Neural progenitor cell (in vitro differentiated cells): ENCODE measurements around the gene IGF2. TPM values are rescaled to one million over a fixed set of nuclear protein-coding genes. Genes with fewer than 3 reads are reported as not detected.

Source experiments
- DNase-seq: peaks from one replicate; pipeline ENCODE4 v3.0.0-alpha.2; 2016; ENCODE audit warnings: low spot score
- H2AFZ ChIP-seq: fragments of 200-600 bp; sonication (generic); replicated peaks from 2 replicates; pipeline ENCODE4 v1.6.1; 2016; ENCODE audit warnings: antibody characterized with exemption
- H3F3A ChIP-seq: fragments of 200-600 bp; sonication (generic); 2 replicates; pipeline ENCODE4 v1.6.1; 2016; ENCODE audit warnings: antibody characterized with exemption, low read depth
- H3K27ac ChIP-seq: fragments of 200-600 bp; sonication (generic); 2 replicates; pipeline ENCODE4 v1.5.1; 2016; ENCODE audit warnings: mild to moderate bottlenecking
- H3K27me3 ChIP-seq: fragments of 200-600 bp; sonication (generic); 2 replicates; pipeline ENCODE4 v1.6.1; 2016; ENCODE audit warnings: mild to moderate bottlenecking, moderate library complexity
- H3K36me3 ChIP-seq: fragments of 200-600 bp; sonication (generic); 2 replicates; pipeline ENCODE4 v1.5.1; 2016
- H3K4me1 ChIP-seq: fragments of 200-600 bp; sonication (generic); 2 replicates; pipeline ENCODE4 v1.6.1; 2016; ENCODE audit warnings: mixed run types
- H3K4me2 ChIP-seq: fragments of 200-600 bp; sonication (generic); 2 replicates; pipeline ENCODE4 v1.6.1; 2016
- H3K4me3 ChIP-seq: fragments of 200-600 bp; sonication (generic); 2 replicates; pipeline ENCODE4 v1.5.1; 2016
- H3K79me2 ChIP-seq: fragments of 200-600 bp; sonication (generic); 2 replicates; pipeline ENCODE4 v1.6.1; 2016; ENCODE audit warnings: low read depth
- H3K9ac ChIP-seq: fragments of 200-600 bp; sonication (generic); 2 replicates; pipeline ENCODE4 v1.6.1; 2016
- H3K9me3 ChIP-seq: fragments of 200-600 bp; sonication (generic); 2 replicates; pipeline ENCODE4 v1.5.1; 2016; ENCODE audit warnings: low read depth
- H4K20me1 ChIP-seq: fragments of 200-600 bp; sonication (generic); 2 replicates; pipeline ENCODE4 v1.6.1; 2016; ENCODE audit warnings: low read depth
- H3K27ac Mint-ChIP-seq: 3 replicates; pipeline ENCODE4 v1.8.0; 2021; ENCODE audit warnings: mixed read lengths
- H3K27me3 Mint-ChIP-seq: 2 replicates; pipeline ENCODE4 v1.8.0; 2022; ENCODE audit warnings: low read depth, mild to moderate bottlenecking, inconsistent platforms, moderate library complexity, mixed read lengths; ENCODE audit not compliant: insufficient read depth
- H3K36me3 Mint-ChIP-seq: 3 replicates; pipeline ENCODE4 v1.8.0; 2021; ENCODE audit warnings: mixed read lengths
- H3K4me1 Mint-ChIP-seq: 3 replicates; pipeline ENCODE4 v1.8.0; 2021; ENCODE audit warnings: mixed read lengths
- H3K4me3 Mint-ChIP-seq: 3 replicates; pipeline ENCODE4 v1.8.0; 2021; ENCODE audit warnings: mild to moderate bottlenecking, moderate library complexity, mixed read lengths
- H3K9me3 Mint-ChIP-seq: 3 replicates; pipeline ENCODE4 v1.8.0; 2020; ENCODE audit warnings: mixed read lengths
- EZH2 ChIP-seq: fragments of 200-600 bp; sonication (generic); IDR thresholded peaks from 2 replicates; pipeline ENCODE4 v1.6.1; 2017; ENCODE audit warnings: antibody characterized with exemption, mild to moderate bottlenecking, moderate library complexity
- EZH2phosphoT487 ChIP-seq: fragments of 200-600 bp; sonication (generic); IDR thresholded peaks from 2 replicates; pipeline ENCODE4 v1.6.1; 2017; ENCODE audit warnings: antibody characterized with exemption
- total RNA-seq: library from RNA; depleted of rRNA; stranded (reverse); fragments of >200 nt; gene quantifications from 2 replicates; pipeline ENCODE4 v1.2.3, GENCODE V29; 2015; ENCODE audit warnings: low replicate concordance
- TF ChIP-seq, protein P1 (sequence below): fragments of 200-600 bp; sonication (generic); IDR thresholded peaks from 2 replicates; pipeline ENCODE4 v1.5.1; 2017; ENCODE audit warnings: antibody characterized with exemption, mild to moderate bottlenecking

IGF2 gene
- total RNA-seq, 1 donor from 2014 or later, result 0.45 TPM

DNA sequence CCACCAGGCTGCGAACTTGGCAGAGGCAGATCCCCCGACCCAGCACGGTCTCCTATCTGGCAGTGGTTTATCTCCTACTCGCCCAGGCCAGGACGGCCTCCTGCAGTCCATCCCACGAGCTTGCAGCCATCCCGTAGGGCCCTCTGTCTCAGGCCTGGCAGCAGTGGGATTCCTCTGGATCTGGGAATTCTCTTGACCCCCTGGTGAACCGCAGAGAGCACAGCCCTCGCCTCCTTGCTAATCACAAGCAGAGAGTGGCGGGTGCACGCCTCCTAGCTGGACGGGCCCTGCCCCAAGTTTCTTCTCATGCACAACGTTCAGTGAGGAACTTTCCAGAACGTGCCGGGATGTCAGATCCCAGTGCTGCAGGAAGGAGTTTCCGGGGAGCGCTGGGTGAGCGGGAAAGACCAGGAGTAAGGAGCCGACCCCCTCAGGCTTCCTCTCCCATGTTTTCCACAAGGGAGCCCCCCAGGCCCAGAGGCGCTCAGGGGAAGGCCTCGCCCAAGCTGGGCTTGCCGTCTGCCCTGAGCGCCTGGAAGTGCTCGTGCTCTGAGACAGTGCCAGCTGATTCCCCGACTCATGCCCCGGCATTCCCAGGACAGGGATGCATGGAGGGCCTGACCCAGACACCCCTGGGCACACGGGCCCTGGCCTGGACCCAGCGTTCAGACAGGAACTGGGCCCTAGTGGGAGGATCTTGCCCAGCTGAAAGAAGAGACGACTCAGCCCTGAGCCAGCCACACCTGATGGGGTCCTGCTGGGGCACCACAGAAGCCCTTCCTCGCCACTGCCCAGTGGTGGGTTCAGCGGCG lies 24.6 kb downstream of the IGF2 start:
- H3K27ac Mint-ChIP-seq, result no peak overlapping the region
- peaks cover 4% of the 10 kb centered on the region for H3K27me3 ChIP-seq
- no peak for DNase-seq
- H3K79me2 ChIP-seq, result no peaks in the 10 kb centered on the region
- H3K4me3 Mint-ChIP-seq, result no peak overlapping the region
- no peaks in the 10 kb centered on the region for H3K36me3 Mint-ChIP-seq
- no peaks in the 10 kb centered on the region for H3K36me3 ChIP-seq
- H3K27ac ChIP-seq, result no peak overlapping the region
- no peaks in the 10 kb centered on the region for H3K9me3 ChIP-seq
- no peak overlapping the region for H3K9ac ChIP-seq
- peaks cover 18% of the 10 kb centered on the region for H3K9me3 Mint-ChIP-seq
- no peaks in the 10 kb centered on the region for H3K4me1 ChIP-seq
- no peaks in the 10 kb centered on the region for H3K4me1 Mint-ChIP-seq
- H4K20me1 ChIP-seq, result no peaks in the 10 kb centered on the region
- H3K4me2 ChIP-seq, result no peak overlapping the region
- H3K4me3 ChIP-seq, result no peak overlapping the region
- no peak overlapping the region for H2AFZ ChIP-seq
- H3K27me3 Mint-ChIP-seq, result peaks cover 27% of the 10 kb centered on the region
- TF ChIP-seq EZH2phosphoT487, result no peak
- TF ChIP-seq, protein P1, sequence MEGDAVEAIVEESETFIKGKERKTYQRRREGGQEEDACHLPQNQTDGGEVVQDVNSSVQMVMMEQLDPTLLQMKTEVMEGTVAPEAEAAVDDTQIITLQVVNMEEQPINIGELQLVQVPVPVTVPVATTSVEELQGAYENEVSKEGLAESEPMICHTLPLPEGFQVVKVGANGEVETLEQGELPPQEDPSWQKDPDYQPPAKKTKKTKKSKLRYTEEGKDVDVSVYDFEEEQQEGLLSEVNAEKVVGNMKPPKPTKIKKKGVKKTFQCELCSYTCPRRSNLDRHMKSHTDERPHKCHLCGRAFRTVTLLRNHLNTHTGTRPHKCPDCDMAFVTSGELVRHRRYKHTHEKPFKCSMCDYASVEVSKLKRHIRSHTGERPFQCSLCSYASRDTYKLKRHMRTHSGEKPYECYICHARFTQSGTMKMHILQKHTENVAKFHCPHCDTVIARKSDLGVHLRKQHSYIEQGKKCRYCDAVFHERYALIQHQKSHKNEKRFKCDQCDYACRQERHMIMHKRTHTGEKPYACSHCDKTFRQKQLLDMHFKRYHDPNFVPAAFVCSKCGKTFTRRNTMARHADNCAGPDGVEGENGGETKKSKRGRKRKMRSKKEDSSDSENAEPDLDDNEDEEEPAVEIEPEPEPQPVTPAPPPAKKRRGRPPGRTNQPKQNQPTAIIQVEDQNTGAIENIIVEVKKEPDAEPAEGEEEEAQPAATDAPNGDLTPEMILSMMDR, result no peak
- TF ChIP-seq EZH2, result no peak
- no peaks in the 10 kb centered on the region for H3F3A ChIP-seq

DNA sequence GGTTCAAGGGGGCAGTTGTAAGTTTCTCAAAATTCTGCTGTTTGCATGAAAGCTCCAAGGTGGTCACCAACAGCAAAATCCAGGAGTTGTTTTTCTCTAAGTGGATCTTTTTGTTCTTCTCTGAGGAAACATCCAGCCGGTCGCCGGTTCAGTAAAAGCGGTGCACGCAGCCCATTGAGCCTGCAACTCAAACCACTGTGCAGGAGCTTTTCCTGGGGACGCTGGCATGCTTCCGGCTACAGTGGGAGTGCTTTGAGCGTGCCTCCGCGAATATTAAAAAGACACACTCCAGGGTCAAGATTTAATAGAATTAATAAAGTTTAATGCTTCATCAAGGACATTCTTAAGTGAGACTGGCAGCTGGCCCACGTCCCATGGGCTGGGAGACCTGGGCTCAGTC lies 25.4 kb downstream of the IGF2 start:
- peaks cover 25% of the 10 kb centered on the region for H3K27me3 Mint-ChIP-seq
- Histone ChIP-seq H3F3A (no peaks in the 10 kb centered on the region), H2AFZ (no peak overlapping the region), H3K27me3 (peaks cover 2% of the 10 kb centered on the region), H3K4me3 (no peak overlapping the region), H3K4me2 (no peak overlapping the region), H3K79me2 (no peaks in the 10 kb centered on the region), H3K9ac (no peak overlapping the region), H3K9me3 (no peaks in the 10 kb centered on the region), H4K20me1 (no peaks in the 10 kb centered on the region), H3K36me3 (no peaks in the 10 kb centered on the region), H3K27ac (no peak overlapping the region), H3K4me1 (no peaks in the 10 kb centered on the region)
- DNase-seq, result no peak
- H3K4me1 Mint-ChIP-seq, result no peaks in the 10 kb centered on the region
- no peak overlapping the region for H3K4me3 Mint-ChIP-seq
- TF ChIP-seq, protein P1, result no peak
- TF ChIP-seq EZH2, result no peak
- no peak for TF ChIP-seq EZH2phosphoT487
- no peaks in the 10 kb centered on the region for H3K36me3 Mint-ChIP-seq
- peaks cover 16% of the 10 kb centered on the region for H3K9me3 Mint-ChIP-seq
- no peak overlapping the region for H3K27ac Mint-ChIP-seq

DNA sequence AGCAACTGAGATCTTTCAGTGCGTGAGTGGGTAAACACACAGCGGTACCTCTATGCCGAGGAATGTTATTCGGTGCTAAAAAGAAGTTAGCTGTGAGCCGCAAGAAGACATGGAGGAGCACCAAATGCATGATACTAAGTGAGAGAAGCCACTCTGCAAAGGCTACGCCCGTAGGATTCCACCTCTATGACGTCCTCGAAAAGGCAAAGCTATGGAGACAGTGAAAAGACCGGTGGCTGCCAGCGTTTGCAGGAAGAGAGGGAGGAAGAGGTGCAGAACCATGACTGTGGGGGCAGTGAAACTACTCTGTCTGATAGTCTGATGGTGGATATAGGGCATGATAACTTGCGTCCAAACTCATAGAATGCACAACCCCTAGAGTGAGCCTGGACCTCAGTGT lies 28.7 kb downstream of the IGF2 start:
- peaks cover 8% of the 10 kb centered on the region for H3K27me3 Mint-ChIP-seq
- Histone ChIP-seq H3K4me3 (no peak overlapping the region), H3K79me2 (no peaks in the 10 kb centered on the region), H2AFZ (no peak overlapping the region), H3K4me2 (no peak overlapping the region), H3K27ac (no peak overlapping the region), H3K9me3 (no peaks in the 10 kb centered on the region), H3K9ac (no peak overlapping the region), H3K27me3 (no peaks in the 10 kb centered on the region), H3F3A (no peaks in the 10 kb centered on the region), H3K4me1 (no peaks in the 10 kb centered on the region), H4K20me1 (no peaks in the 10 kb centered on the region), H3K36me3 (no peaks in the 10 kb centered on the region)
- peaks cover under 1% of the 10 kb centered on the region for H3K4me1 Mint-ChIP-seq
- no peak for DNase-seq
- no peak overlapping the region for H3K27ac Mint-ChIP-seq
- no peak overlapping the region for H3K4me3 Mint-ChIP-seq
- no peaks in the 10 kb centered on the region for H3K36me3 Mint-ChIP-seq
- no peaks in the 10 kb centered on the region for H3K9me3 Mint-ChIP-seq
- TF ChIP-seq EZH2 (no peak), EZH2phosphoT487 (no peak)
- TF ChIP-seq, protein P1, result no peak
